Neuron (in vitro differentiated cells): ENCODE measurements around the gene NCKAP5.

Experiments used
- H2AFZ ChIP-seq: one replicate; pipeline ENCODE4 v1.6.1; 2013; ENCODE audit warnings: low read depth, mild to moderate bottlenecking, inconsistent platforms, low read length, moderate library complexity
- H3K27me3 ChIP-seq: one replicate; pipeline ENCODE4 v1.6.1; 2013; ENCODE audit warnings: low read length; ENCODE audit not compliant: insufficient read depth
- H3K36me3 ChIP-seq: one replicate; pipeline ENCODE4 v1.6.1; 2013; ENCODE audit warnings: low read length; ENCODE audit not compliant: insufficient read depth
- H3K4me1 ChIP-seq: one replicate; pipeline ENCODE4 v1.6.1; 2013; ENCODE audit warnings: low read length; ENCODE audit not compliant: insufficient read depth
- H3K4me3 ChIP-seq: 2 replicates; pipeline ENCODE4 v1.5.1; 2013; ENCODE audit warnings: mild to moderate bottlenecking, low read length, moderate library complexity
- H3K9me3 ChIP-seq: one replicate; pipeline ENCODE4 v1.6.1; 2013; ENCODE audit warnings: low read length

NCKAP5 gene

DNA sequence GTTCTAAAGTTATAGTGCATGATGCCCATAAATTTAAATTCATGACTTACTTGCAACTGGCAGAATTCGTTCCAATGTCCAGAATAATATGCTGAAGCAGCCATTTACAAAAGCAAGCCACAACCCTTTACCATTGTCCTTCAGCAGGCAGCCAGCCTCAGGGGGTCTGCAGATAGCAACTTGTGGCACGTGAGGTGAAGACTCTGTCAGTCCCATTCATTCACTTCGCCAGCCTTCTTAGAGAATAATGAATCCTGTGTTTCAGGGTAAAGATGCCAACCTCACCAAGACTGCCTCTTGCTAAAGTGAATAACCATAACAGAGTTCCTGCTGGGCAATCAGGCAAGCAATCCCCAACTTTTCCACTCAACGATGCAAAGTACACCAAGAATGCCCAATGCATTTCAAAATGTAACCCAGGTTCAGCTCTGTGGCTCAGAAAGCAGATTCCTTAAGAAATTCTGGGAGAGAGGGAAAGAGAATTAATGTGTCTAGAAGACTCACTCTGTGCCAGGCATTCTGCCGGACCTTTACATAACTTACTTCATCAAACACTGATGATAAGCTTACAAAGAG lies 315.4 kb downstream of the NCKAP5 start:
- no peaks in the 10 kb centered on the region for H3K27me3 ChIP-seq
- H3K4me1 ChIP-seq, result peaks cover 5% of the 10 kb centered on the region
- H3K9me3 ChIP-seq, result peaks cover 3% of the 10 kb centered on the region
- no peak overlapping the region for H3K4me3 ChIP-seq
- no peak overlapping the region for H2AFZ ChIP-seq
- H3K36me3 ChIP-seq, result no peaks in the 10 kb centered on the region

DNA sequence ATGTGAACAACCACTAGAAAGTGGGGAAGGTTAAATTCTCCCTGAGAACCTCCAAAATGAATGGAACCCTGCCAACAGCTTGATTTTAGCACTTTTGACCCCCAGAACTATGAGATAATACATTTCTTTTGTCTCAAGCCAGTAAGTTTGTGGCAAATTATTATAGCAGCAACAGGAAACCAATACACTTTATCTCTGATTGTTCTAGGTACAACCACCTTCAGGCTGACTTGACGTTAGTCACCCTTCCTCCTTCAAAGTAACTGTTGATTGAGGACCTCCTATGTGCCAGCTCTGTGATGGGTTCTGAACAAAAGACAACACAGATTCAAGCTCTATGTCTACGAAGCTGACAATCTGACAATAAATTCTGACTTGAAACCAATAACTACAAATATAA lies 318.9 kb downstream of the NCKAP5 start:
- H3K9me3 ChIP-seq, result peaks cover 3% of the 10 kb centered on the region
- H3K4me1 ChIP-seq, result peaks cover 5% of the 10 kb centered on the region
- no peaks in the 10 kb centered on the region for H3K36me3 ChIP-seq
- no peaks in the 10 kb centered on the region for H3K27me3 ChIP-seq
- no peak overlapping the region for H3K4me3 ChIP-seq
- no peak overlapping the region for H2AFZ ChIP-seq

DNA sequence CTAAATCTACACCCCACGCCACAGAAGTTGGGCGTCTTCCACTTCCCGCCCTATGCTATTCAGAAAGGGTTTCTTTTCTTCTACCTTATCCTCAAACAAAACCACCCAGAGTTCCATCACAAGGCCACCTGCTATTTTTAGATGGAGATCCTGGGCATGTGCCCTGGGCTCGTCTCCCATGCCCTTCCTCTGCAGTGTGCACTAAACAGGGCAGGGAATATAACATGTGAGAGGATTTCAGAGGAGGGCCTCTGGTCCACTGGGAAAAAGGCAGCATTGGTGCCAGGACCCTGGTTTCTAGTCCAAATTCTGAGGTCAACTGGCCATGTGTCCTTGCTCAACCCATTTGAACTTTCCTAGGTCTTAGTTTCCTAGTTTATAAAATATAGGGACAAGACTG lies 320.0 kb downstream of the NCKAP5 start:
- peaks cover 5% of the 10 kb centered on the region for H3K4me1 ChIP-seq
- peaks cover 3% of the 10 kb centered on the region for H3K9me3 ChIP-seq
- H2AFZ ChIP-seq, result no peak overlapping the region
- H3K27me3 ChIP-seq, result no peaks in the 10 kb centered on the region
- H3K4me3 ChIP-seq, result no peak overlapping the region
- no peaks in the 10 kb centered on the region for H3K36me3 ChIP-seq

GRCh38 chr2:133247631-133248030 lies 320.6 kb downstream of the NCKAP5 start:
- Histone ChIP-seq H3K36me3 (no peaks in the 10 kb centered on the region), H3K4me3 (no peak overlapping the region)

GRCh38 chr2:133241224-133241571 lies 327.1 kb downstream of the NCKAP5 start:
- H3K9me3 ChIP-seq, result no peaks in the 10 kb centered on the region
- no peak overlapping the region for H3K4me3 ChIP-seq

More at GRCh38 chr2:133247631-133248030, 320.6 kb downstream of the NCKAP5 start:
- Histone ChIP-seq H3K4me1 (peaks cover under 1% of the 10 kb centered on the region), H3K27me3 (no peaks in the 10 kb centered on the region), H2AFZ (no peak overlapping the region), H3K9me3 (peaks cover 3% of the 10 kb centered on the region)

GRCh38 chr2:133240491-133241223 lies 327.6 kb downstream of the NCKAP5 start:
- no peaks in the 10 kb centered on the region for H3K9me3 ChIP-seq
- no peak overlapping the region for H3K4me3 ChIP-seq
- peaks cover 3% of the 10 kb centered on the region for H3K4me1 ChIP-seq
- no peaks in the 10 kb centered on the region for H3K27me3 ChIP-seq
- no peak overlapping the region for H2AFZ ChIP-seq
- H3K36me3 ChIP-seq, result no peaks in the 10 kb centered on the region

More at GRCh38 chr2:133241224-133241571, 327.1 kb downstream of the NCKAP5 start:
- Histone ChIP-seq H3K4me1 (peaks cover 3% of the 10 kb centered on the region), H2AFZ (no peak overlapping the region), H3K36me3 (no peaks in the 10 kb centered on the region), H3K27me3 (no peaks in the 10 kb centered on the region)

DNA sequence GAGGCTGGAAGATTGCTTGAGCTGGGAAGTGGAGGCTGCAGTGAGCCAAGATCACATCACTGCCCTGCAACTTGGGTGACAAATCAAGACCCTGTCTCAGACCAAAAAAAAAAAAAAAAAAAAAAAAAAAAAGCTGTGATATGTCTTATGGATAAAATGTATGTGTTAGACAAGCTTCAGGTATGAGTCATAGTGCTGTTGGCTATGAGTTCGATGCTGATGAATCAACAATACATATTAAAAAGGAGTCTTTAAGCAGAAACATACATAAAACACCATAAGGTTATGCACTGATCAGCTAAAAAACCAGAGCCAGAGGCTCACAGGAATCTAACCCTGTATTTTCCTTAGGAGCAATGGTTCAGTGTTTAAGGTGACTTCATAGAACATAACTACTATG lies 332.3 kb downstream of the NCKAP5 start:
- no peaks in the 10 kb centered on the region for H3K36me3 ChIP-seq

GRCh38 chr2:133232556-133232955 lies 335.7 kb downstream of the NCKAP5 start:
- Histone ChIP-seq H3K36me3 (no peaks in the 10 kb centered on the region), H3K9me3 (no peaks in the 10 kb centered on the region)

More for the DNA sequence above, 332.3 kb downstream of the NCKAP5 start:
- Histone ChIP-seq H3K27me3 (no peaks in the 10 kb centered on the region), H3K9me3 (no peaks in the 10 kb centered on the region), H2AFZ (no peak overlapping the region), H3K4me3 (no peak overlapping the region), H3K4me1 (peaks cover 7% of the 10 kb centered on the region)

GRCh38 chr2:133231264-133231663 lies 337.0 kb downstream of the NCKAP5 start:
- no peak overlapping the region for H3K4me3 ChIP-seq

More at GRCh38 chr2:133232556-133232955, 335.7 kb downstream of the NCKAP5 start:
- H3K4me3 ChIP-seq, result no peak overlapping the region
- no peak overlapping the region for H2AFZ ChIP-seq
- H3K4me1 ChIP-seq, result peaks cover 3% of the 10 kb centered on the region
- no peaks in the 10 kb centered on the region for H3K27me3 ChIP-seq

GRCh38 chr2:133229974-133230373 lies 338.3 kb downstream of the NCKAP5 start:
- Histone ChIP-seq H3K4me1 (peaks cover 3% of the 10 kb centered on the region), H3K27me3 (no peaks in the 10 kb centered on the region), H3K9me3 (peaks cover 2% of the 10 kb centered on the region), H3K4me3 (no peak overlapping the region), H2AFZ (no peak overlapping the region), H3K36me3 (no peaks in the 10 kb centered on the region)

More at GRCh38 chr2:133231264-133231663, 337.0 kb downstream of the NCKAP5 start:
- peaks cover 2% of the 10 kb centered on the region for H3K9me3 ChIP-seq
- H3K36me3 ChIP-seq, result no peaks in the 10 kb centered on the region
- H2AFZ ChIP-seq, result no peak overlapping the region
- H3K4me1 ChIP-seq, result peaks cover 3% of the 10 kb centered on the region
- no peaks in the 10 kb centered on the region for H3K27me3 ChIP-seq

GRCh38 chr2:133223226-133223625 lies 345.0 kb downstream of the NCKAP5 start:
- Histone ChIP-seq H3K27me3 (no peaks in the 10 kb centered on the region), H3K4me1 (peaks cover 4% of the 10 kb centered on the region), H2AFZ (no peak overlapping the region), H3K4me3 (no peak overlapping the region), H3K9me3 (peaks cover 2% of the 10 kb centered on the region), H3K36me3 (no peaks in the 10 kb centered on the region)

- Histone ChIP-seq H3K9me3 (no peaks in the 10 kb centered on the region), H3K36me3 (no peaks in the 10 kb centered on the region), H3K4me3 (no peak overlapping the region), H3K27me3 (no peaks in the 10 kb centered on the region), H2AFZ (no peak overlapping the region), H3K4me1 (peaks cover 4% of the 10 kb centered on the region)
These were observed 346.9 kb downstream of the NCKAP5 start for GRCh38 chr2:133221398-133221797.

DNA sequence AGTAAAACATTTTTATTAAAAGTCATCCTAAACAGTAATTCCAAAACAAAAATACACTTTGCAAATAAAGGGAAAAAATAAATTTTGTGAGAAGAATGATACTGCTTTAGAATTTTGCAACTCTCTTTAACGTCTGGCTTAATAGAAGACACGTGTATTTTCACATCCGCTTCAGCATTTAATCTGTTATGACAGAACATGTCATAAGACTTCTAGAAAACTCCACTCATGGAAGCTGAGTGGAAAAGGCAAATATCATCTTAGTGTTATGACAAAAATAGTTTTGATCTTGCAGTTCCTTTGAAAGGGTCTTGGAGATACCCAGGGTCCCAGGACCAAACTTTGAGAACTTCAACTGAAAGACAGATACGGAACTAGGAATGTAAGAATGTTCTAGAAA lies 350.1 kb downstream of the NCKAP5 start:
- Histone ChIP-seq H3K27me3 (no peaks in the 10 kb centered on the region), H2AFZ (no peak overlapping the region), H3K36me3 (no peaks in the 10 kb centered on the region), H3K4me3 (no peak overlapping the region), H3K9me3 (no peaks in the 10 kb centered on the region), H3K4me1 (peaks cover 4% of the 10 kb centered on the region)
